GM12874 (cell line): ENCODE measurements around the gene DNHD1.
A peak's percentile ranks its signal among the peaks of the same experiment; 100 is the strongest.

Experiments
- TF ChIP-seq, protein P1 (sequence below): IDR thresholded peaks from 2 replicates; pipeline ENCODE4 v1.5.1; 2011; ENCODE audit warnings: low read depth, mild to moderate bottlenecking, control low read depth, low read length, moderate library complexity; ENCODE audit not compliant: insufficient read depth

The DNHD1 gene

GRCh38 chr11:6612213-6613041, 115.3 kb downstream of the DNHD1 start, which contains the start of gene TAF10:
Gene TAF10, minus strand, starts transcription at chr11:6612216. Its CDS starts 27 bp downstream, at chr11:6612189.
- TF ChIP-seq, protein P1, sequence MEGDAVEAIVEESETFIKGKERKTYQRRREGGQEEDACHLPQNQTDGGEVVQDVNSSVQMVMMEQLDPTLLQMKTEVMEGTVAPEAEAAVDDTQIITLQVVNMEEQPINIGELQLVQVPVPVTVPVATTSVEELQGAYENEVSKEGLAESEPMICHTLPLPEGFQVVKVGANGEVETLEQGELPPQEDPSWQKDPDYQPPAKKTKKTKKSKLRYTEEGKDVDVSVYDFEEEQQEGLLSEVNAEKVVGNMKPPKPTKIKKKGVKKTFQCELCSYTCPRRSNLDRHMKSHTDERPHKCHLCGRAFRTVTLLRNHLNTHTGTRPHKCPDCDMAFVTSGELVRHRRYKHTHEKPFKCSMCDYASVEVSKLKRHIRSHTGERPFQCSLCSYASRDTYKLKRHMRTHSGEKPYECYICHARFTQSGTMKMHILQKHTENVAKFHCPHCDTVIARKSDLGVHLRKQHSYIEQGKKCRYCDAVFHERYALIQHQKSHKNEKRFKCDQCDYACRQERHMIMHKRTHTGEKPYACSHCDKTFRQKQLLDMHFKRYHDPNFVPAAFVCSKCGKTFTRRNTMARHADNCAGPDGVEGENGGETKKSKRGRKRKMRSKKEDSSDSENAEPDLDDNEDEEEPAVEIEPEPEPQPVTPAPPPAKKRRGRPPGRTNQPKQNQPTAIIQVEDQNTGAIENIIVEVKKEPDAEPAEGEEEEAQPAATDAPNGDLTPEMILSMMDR: peak; percentile 62

DNA sequence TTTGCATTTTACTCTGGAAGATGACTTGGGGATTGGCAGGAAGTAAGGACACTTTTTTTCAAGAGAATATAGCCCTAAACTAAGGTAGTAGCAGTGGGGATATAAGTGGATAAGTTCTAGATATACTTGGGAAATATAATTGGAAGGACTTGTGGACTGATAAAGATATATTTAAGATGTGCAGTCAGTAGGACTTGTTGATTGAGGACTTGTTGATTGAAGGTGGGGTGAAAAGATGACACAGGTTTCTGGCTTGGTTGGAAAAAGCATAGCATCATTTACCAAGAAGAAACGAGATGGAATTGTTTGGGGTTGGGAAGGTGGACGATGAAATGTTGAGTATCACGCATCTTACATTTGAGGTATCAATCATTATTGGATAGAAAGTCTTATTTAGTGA, 116.4 kb downstream of the DNHD1 start:
- TF ChIP-seq, protein P1: no peak

DNA sequence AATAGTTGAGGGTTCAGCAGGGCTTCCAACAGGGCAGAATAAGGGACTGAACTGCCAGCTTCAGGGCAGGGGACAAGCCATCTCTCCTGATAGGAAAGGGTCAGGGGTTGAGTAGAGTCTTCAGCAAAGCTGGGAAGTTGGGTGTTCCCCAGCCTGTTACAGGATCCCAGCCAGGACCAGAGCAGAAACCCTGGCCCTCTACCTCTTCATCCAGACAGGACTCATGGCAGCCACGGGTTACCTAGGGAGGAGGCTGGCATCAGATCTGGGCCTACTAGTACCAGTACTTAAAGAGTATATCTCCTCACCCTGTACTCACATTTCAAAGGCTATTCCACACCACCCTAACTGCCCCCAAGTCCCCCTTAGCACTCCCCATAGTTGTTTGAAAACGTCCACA, 117.4 kb downstream of the DNHD1 start:
- TF ChIP-seq, protein P1: no peak

GRCh38 chr11:6615046-6615445, 118.0 kb downstream of the DNHD1 start:
- TF ChIP-seq, protein P1: no peak

DNA sequence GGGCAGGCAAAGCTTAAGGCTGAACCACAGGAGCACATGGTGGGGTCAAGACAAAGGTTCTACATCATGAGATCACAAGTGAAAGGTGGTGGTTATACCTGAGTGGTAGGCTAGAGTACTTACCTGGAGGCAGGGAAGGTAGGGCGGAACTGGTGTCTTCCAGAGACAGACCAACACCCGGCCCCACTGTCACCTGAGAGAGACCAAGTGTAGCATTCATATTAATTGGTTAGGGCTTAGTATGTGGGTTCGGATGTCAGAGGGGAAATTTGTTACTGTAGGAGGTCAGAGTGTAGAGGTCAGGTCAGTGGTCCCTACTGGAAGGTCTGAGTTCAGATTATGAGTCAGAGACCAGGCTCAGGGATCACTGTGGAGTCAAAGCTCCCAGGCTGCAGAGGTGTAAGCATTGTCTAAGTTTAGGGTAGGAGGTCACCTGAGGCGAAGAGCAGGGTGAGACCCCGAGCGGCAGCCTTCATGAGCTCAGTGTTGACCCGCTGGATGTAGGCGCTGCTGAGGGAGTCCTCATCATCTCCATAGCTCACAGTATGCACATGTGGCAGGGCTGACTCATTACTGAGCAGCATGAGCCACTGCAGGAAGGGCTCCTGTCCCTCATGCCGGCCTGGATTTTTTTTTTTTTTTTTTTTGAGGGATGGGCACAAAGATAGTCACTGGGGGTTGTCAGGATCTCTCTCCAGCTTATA, 119.0 kb downstream of the DNHD1 start:
- TF ChIP-seq, protein P1: no peak

GRCh38 chr11:6616596-6617250, 119.6 kb downstream of the DNHD1 start:
- TF ChIP-seq, protein P1: no peak

GRCh38 chr11:6617315-6617781, 120.3 kb downstream of the DNHD1 start:
- TF ChIP-seq, protein P1: no peak
